Measurements from ENCODE around the gene GCLM. TPM values are rescaled to one million over a fixed set of nuclear protein-coding genes. Genes with fewer than 3 reads are reported as not detected.
A peak's percentile ranks its signal among the peaks of the same experiment; 100 is the strongest.

GCLM gene
- total RNA-seq, 1 donor from 2014 or later = 4.8 TPM

- Mint-ChIP-seq H3K9me3 (no peaks in the 10 kb centered on the region), H3K4me3 (no peak overlapping the region), H3K4me1 (no peaks in the 10 kb centered on the region), H3K36me3 (no peaks in the 10 kb centered on the region), H3K27ac (no peak overlapping the region), H3K27me3 (ENCODE audit: insufficient read depth, low read depth) (no peaks in the 10 kb centered on the region)
- H3K36me3 ChIP-seq = no peaks in the 10 kb centered on the region
- no peaks in the 10 kb centered on the region for H3K27me3 ChIP-seq
- H3K27ac ChIP-seq = no peak overlapping the region
- no peaks in the 10 kb centered on the region for H3K4me1 ChIP-seq
- no peak for DNase-seq (ENCODE audit: low spot score)
- H3K9ac ChIP-seq = no peak overlapping the region
- no peaks in the 10 kb centered on the region for H4K20me1 ChIP-seq (ENCODE audit: low read depth)
- no peak overlapping the region for H3K4me2 ChIP-seq
- H3K79me2 ChIP-seq (ENCODE audit: low read depth) = no peaks in the 10 kb centered on the region
- no peak overlapping the region for H3K4me3 ChIP-seq
- no peak overlapping the region for H2AFZ ChIP-seq (replicated peaks)
- TF ChIP-seq, protein P1, sequence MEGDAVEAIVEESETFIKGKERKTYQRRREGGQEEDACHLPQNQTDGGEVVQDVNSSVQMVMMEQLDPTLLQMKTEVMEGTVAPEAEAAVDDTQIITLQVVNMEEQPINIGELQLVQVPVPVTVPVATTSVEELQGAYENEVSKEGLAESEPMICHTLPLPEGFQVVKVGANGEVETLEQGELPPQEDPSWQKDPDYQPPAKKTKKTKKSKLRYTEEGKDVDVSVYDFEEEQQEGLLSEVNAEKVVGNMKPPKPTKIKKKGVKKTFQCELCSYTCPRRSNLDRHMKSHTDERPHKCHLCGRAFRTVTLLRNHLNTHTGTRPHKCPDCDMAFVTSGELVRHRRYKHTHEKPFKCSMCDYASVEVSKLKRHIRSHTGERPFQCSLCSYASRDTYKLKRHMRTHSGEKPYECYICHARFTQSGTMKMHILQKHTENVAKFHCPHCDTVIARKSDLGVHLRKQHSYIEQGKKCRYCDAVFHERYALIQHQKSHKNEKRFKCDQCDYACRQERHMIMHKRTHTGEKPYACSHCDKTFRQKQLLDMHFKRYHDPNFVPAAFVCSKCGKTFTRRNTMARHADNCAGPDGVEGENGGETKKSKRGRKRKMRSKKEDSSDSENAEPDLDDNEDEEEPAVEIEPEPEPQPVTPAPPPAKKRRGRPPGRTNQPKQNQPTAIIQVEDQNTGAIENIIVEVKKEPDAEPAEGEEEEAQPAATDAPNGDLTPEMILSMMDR (IDR thresholded peaks at IDR 0.05) = no peak
- no peak for TF ChIP-seq EZH2 (IDR thresholded peaks at IDR 0.05)
- TF ChIP-seq EZH2phosphoT487 (IDR thresholded peaks at IDR 0.05) = no peak
- H3K9me3 ChIP-seq (ENCODE audit: low read depth) = no peaks in the 10 kb centered on the region
- H3F3A ChIP-seq (ENCODE audit: low read depth) = no peaks in the 10 kb centered on the region
Measured at GRCh38 chr1:93899543-93900207, 9.6 kb downstream of the GCLM start.

DNA sequence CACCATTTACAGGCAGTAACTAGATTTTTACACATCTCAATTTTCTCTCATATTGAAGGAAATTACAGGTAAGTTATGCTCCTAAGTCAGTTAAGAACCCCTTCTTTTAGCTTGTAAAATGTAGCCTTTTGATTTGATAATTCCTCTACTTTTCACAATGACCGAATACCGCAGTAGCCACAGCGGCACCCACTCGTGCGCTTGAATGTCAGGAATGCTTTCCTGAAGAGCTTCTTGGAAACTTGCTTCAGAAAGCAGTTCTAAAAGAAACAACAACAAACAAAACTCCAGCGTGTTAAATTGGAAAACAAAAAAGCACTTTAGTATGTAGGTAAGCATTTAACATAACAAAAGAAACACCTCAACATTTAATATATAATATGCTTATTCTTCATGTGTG, 20.3 kb downstream of the GCLM start:
- DNase-seq (ENCODE audit: low spot score) = peak; percentile 31
- Histone ChIP-seq H3K4me2 (no peak overlapping the region), H3K79me2 (ENCODE audit: low read depth) (no peaks in the 10 kb centered on the region), H3K9ac (peak overlapping the region; percentile 5), H3K27me3 (no peaks in the 10 kb centered on the region), H3F3A (ENCODE audit: low read depth) (peaks cover 4% of the 10 kb centered on the region), H2AFZ (replicated peaks) (no peak overlapping the region), H3K4me3 (no peak overlapping the region), H3K27ac (no peak overlapping the region), H4K20me1 (ENCODE audit: low read depth) (no peaks in the 10 kb centered on the region), H3K36me3 (no peaks in the 10 kb centered on the region), H3K4me1 (peaks cover 6% of the 10 kb centered on the region), H3K9me3 (ENCODE audit: low read depth) (no peaks in the 10 kb centered on the region)
- Mint-ChIP-seq H3K27me3 (ENCODE audit: insufficient read depth, low read depth) (no peaks in the 10 kb centered on the region), H3K9me3 (no peaks in the 10 kb centered on the region), H3K4me3 (no peak overlapping the region), H3K4me1 (no peaks in the 10 kb centered on the region), H3K36me3 (no peaks in the 10 kb centered on the region), H3K27ac (no peak overlapping the region)
- TF ChIP-seq EZH2phosphoT487 (IDR thresholded peaks at IDR 0.05) (no peak), EZH2 (IDR thresholded peaks at IDR 0.05) (no peak)
- TF ChIP-seq, protein P1 (IDR thresholded peaks at IDR 0.05) = no peak

- Mint-ChIP-seq H3K4me1 (peaks cover 7% of the 10 kb centered on the region), H3K27me3 (ENCODE audit: insufficient read depth, low read depth) (no peaks in the 10 kb centered on the region), H3K4me3 (no peak overlapping the region), H3K9me3 (no peaks in the 10 kb centered on the region), H3K36me3 (no peaks in the 10 kb centered on the region), H3K27ac (no peak overlapping the region)
- peaks cover 17% of the 10 kb centered on the region for H3K79me2 ChIP-seq (ENCODE audit: low read depth)
- peaks cover 10% of the 10 kb centered on the region for H3F3A ChIP-seq (ENCODE audit: low read depth)
- no peak for DNase-seq (ENCODE audit: low spot score)
- TF ChIP-seq EZH2 (IDR thresholded peaks at IDR 0.05) = no peak
- no peak for TF ChIP-seq EZH2phosphoT487 (IDR thresholded peaks at IDR 0.05)
- TF ChIP-seq, protein P1 (IDR thresholded peaks at IDR 0.05) = no peak
- H3K9ac ChIP-seq = no peak overlapping the region
- no peak overlapping the region for H2AFZ ChIP-seq (replicated peaks)
- peaks cover 7% of the 10 kb centered on the region for H4K20me1 ChIP-seq (ENCODE audit: low read depth)
- H3K9me3 ChIP-seq (ENCODE audit: low read depth) = no peaks in the 10 kb centered on the region
- no peak overlapping the region for H3K4me2 ChIP-seq
- no peak overlapping the region for H3K27ac ChIP-seq
- peaks cover 10% of the 10 kb centered on the region for H3K4me1 ChIP-seq
- H3K27me3 ChIP-seq = no peaks in the 10 kb centered on the region
- peaks cover 6% of the 10 kb centered on the region for H3K36me3 ChIP-seq
- H3K4me3 ChIP-seq = no peak overlapping the region
Measured at GRCh38 chr1:93882269-93882668, 27.0 kb downstream of the GCLM start.
